ENCODE results near the gene WNT6.

DNA sequence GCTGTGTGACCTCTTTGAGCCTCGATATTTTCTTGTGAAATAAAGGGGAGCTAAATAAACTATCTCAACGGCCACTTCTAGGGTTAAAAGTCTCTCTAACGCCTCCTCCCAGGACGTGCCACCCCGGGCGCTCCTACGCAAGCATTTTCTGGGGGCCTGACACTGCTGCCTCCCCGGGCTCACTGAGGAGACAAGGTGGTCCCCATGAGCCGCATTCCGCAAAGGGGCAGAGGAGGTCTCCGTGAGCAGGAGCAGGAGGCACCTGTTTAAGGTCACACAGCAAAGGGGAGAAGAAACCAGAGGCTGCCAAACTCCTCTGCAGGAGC lies 20.1 kb downstream of the WNT6 start:
- TF ChIP-seq, protein P1, sequence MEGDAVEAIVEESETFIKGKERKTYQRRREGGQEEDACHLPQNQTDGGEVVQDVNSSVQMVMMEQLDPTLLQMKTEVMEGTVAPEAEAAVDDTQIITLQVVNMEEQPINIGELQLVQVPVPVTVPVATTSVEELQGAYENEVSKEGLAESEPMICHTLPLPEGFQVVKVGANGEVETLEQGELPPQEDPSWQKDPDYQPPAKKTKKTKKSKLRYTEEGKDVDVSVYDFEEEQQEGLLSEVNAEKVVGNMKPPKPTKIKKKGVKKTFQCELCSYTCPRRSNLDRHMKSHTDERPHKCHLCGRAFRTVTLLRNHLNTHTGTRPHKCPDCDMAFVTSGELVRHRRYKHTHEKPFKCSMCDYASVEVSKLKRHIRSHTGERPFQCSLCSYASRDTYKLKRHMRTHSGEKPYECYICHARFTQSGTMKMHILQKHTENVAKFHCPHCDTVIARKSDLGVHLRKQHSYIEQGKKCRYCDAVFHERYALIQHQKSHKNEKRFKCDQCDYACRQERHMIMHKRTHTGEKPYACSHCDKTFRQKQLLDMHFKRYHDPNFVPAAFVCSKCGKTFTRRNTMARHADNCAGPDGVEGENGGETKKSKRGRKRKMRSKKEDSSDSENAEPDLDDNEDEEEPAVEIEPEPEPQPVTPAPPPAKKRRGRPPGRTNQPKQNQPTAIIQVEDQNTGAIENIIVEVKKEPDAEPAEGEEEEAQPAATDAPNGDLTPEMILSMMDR (IDR thresholded peaks at IDR 0.05; ENCODE audit: insufficient read depth, low read length, poor library complexity, severe bottlenecking) = no peak
- TF ChIP-seq EZH2phosphoT487 (conservative IDR thresholded peaks at IDR 0.05; ENCODE audit: low read length) = no peak
